PFSK-1 (cell line): ENCODE measurements around the gene GOLM1.

Source experiments
- FOXP2 ChIP-seq: optimal IDR thresholded peaks from 2 replicates; pipeline ENCODE3; 2011; ENCODE audit warnings: borderline replicate concordance, control low read depth, inconsistent platforms; ENCODE audit not compliant: insufficient read depth; ENCODE audit errors: extremely low read length, extremely low read depth
- POLR2AphosphoS5 ChIP-seq: IDR thresholded peaks from 2 replicates; pipeline ENCODE4 v1.6.1; 2012; ENCODE audit warnings: low read depth, mild to moderate bottlenecking, control low read depth, low read length, moderate library complexity
- REST ChIP-seq, 2 experiments: IDR thresholded peaks; 2 replicates each; pipeline versions ENCODE4 v1.6.1 to v1.8.0; 2011 to 2012; ENCODE audit warnings: low read depth in 2 of 2, low read length in 2 of 2, control low read depth in 1 of 2, inconsistent platforms in 1 of 2, mild to moderate bottlenecking in 1 of 2, moderate library complexity in 1 of 2; ENCODE audit not compliant: insufficient read depth in 1 of 2
- SIN3A ChIP-seq: IDR thresholded peaks from 2 replicates; pipeline ENCODE4 v1.6.1; 2012; ENCODE audit warnings: mild to moderate bottlenecking, low read length, moderate library complexity, borderline replicate concordance; ENCODE audit not compliant: insufficient read depth
- TAF1 ChIP-seq: IDR thresholded peaks from 2 replicates; pipeline ENCODE4 v1.6.1; 2012; ENCODE audit warnings: low read length, control low read depth, borderline replicate concordance; ENCODE audit not compliant: insufficient read depth

- TF ChIP-seq REST (IDR thresholded peaks at IDR 0.05; ENCODE audit: insufficient read depth in 1 of 2, low read depth in 2 of 2, low read length in 2 of 2) (no peak), FOXP2 (no peak), SIN3A (no peak), POLR2AphosphoS5 (no peak), TAF1 (no peak)
Measured at GRCh38 chr9:86119457-86119856, 20.1 kb upstream of the GOLM1 start.
